ENCODE measurements around the gene CD300A.

The CD300A gene

DNA sequence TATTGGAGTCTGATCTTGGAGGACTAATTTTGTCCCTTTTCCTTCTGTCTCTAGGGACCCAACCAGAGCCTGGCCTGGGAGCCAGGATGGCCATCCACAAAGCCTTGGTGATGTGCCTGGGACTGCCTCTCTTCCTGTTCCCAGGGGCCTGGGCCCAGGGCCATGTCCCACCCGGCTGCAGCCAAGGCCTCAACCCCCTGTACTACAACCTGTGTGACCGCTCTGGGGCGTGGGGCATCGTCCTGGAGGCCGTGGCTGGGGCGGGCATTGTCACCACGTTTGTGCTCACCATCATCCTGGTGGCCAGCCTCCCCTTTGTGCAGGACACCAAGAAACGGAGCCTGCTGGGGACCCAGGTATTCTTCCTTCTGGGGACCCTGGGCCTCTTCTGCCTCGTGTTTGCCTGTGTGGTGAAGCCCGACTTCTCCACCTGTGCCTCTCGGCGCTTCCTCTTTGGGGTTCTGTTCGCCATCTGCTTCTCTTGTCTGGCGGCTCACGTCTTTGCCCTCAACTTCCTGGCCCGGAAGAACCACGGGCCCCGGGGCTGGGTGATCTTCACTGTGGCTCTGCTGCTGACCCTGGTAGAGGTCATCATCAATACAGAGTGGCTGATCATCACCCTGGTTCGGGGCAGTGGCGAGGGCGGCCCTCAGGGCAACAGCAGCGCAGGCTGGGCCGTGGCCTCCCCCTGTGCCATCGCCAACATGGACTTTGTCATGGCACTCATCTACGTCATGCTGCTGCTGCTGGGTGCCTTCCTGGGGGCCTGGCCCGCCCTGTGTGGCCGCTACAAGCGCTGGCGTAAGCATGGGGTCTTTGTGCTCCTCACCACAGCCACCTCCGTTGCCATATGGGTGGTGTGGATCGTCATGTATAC is 26.5 kb upstream of the CD300A start:
- in situ Hi-C loops (cut with MboI; ENCODE audit: low sequenced_read_pairs) = no loop called here

DNA sequence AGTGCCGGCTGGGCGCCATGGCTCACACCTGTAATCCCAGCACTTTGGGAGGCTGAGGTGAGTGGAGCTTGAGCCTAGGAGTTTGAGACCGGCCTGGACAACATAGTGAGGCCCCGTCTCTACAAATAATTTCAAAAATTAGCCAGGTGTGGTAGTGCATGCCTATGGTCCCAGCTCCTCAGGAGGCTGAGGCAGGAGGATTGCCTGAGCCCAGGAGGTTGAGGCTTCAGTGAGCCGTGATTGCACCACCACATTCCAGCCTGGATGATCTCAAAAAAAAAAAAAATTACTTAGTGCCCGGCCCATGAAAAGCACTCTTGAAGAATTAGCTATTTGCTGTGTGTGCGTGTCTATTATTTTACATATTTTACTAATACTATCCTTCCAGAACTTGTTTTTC is 24.9 kb upstream of the CD300A start:
- in situ Hi-C loops (cut with MboI; ENCODE audit: low sequenced_read_pairs) = no loop called here

DNA sequence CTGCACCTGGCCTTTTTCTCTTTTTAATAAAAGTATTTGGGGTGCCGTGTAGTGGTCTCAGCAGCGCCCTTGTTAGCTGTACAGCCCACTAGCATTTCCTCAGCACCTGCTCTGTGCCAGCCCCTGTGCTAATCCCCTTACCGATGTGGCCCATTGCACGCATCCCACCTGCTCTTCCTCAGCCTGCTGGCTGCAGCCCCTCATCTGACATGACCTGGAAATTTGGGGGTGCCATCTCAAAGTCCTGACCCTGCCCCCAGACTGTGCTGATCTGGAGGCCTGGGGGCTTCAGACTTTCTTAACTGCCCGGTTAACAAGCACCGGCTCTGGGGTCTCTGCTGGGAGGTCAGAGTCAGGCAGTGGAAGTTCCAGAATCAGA is 24.2 kb upstream of the CD300A start:
- in situ Hi-C loops (cut with MboI; ENCODE audit: low sequenced_read_pairs) = no loop called here

DNA sequence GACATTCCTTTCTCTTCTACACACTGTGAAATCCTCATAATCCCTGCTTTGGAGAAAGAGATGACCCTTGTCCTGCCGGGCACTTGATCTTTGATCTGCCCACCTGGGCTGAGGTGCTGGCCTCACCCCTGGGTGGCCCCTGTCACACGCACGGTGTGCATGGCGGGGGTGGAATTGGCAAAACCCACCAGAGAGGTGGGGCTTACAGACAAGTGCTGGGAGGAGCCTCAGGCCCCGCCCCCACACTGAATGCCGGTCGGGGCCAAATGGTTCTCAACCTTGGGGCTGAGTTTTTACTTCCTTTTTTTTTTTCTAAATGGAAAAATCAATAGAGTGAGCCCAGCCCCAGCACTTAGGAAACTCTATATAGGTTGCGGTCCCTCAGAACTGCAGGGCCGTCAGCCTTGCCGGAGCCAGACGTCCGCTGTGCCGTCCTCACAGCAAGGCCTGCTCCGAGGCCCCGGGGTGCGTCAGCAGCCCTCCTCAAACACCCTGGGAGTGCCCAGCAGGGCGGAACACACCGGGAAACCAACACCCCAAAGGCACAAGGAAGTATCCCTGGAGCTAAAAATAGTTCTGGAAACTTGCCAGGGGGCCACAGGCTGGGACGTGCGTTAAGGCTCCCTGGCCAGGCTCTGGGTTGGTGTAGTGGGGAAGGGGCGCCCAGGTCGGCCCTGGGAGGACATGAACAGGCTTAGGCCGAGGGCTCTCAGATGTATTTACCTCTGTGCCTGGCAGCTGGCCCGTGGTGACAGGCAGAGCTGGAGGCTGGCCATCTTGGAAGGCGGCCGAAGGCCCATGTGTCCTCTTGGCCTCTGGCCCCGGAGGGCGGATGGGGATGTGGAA is 23.5 kb upstream of the CD300A start:
- in situ Hi-C loops (cut with MboI; ENCODE audit: low sequenced_read_pairs) = no loop called here

DNA sequence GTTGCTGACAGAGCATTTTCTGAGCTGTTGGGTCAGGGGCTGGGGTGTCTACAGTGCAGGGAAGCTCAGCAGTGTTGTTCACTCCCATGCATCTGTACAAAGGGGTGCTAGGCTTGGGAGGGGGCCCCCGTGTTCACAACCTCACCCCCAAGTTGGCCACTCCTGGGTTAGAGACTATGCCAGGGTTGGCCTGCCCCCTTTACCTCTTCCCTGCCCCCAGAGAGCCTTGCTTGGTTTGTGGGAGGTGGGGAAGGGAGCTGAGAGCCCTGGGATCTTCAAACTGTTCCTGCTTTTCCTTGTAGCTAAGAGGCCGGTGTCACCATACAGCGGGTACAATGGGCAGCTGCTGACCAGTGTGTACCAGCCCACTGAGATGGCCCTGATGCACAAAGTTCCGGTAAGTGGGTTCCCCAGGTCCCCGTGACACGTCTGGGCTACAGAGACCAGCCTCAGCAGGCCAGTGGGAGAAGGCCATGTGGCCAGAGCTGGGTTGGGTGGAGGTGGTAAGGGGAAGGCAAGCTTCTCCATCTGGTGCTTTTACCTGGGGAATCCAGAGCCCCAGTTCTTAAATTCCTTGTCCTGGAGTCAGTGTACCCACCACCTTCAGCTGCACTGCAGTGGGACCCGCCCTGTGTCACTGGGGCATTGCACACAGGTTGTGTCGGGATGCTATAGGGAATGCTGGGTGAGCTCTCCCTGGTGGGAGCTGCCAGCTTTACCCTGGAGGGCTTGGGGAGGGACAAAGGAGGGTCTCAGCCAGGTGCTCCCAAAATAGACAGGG is 22.7 kb upstream of the CD300A start:
- in situ Hi-C loops (cut with MboI; ENCODE audit: low sequenced_read_pairs) = no loop called here

DNA sequence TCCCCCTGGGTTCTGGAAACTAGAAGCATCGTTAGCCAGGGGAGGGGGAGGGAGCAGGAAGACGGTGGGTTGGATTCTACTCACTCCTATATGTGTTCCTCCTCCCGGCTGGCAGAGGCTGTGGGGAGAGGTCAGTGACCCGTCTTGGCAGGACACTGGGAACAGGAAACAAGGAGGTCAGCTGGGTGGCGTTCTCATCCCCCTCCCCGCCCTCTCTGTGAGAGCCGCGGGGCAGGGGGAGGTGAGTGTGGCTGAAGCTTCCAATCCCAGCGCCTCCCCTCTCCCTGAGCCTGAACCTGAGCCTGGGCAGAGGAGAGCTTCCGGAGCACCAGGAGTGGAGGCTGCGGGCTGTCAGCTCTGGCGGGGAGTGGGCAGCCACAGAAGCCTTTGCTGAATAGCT is 22.0 kb upstream of the CD300A start:
- in situ Hi-C loops (cut with MboI; ENCODE audit: low sequenced_read_pairs) = no loop called here

DNA sequence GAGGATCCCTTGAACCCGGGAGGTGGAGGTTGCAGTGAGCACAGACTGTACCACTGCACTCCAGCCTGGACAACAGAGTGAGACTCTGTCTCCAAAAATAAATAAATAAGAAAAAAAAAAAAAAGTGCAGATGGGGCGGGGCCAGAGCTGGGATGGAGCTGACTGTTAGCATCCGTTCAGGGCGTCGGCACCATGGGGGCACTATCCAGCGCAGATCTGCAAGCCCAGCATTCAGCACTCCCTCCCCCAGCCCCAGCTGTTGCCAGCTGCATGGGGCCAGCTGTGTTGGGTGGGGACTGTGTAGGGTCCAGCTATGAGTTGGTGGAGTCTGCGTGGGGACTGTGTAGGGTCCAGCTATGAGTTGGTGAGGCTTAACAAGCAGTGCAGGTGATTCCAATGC is 21.3 kb upstream of the CD300A start:
- in situ Hi-C loops (cut with MboI; ENCODE audit: low sequenced_read_pairs) = no loop called here

DNA sequence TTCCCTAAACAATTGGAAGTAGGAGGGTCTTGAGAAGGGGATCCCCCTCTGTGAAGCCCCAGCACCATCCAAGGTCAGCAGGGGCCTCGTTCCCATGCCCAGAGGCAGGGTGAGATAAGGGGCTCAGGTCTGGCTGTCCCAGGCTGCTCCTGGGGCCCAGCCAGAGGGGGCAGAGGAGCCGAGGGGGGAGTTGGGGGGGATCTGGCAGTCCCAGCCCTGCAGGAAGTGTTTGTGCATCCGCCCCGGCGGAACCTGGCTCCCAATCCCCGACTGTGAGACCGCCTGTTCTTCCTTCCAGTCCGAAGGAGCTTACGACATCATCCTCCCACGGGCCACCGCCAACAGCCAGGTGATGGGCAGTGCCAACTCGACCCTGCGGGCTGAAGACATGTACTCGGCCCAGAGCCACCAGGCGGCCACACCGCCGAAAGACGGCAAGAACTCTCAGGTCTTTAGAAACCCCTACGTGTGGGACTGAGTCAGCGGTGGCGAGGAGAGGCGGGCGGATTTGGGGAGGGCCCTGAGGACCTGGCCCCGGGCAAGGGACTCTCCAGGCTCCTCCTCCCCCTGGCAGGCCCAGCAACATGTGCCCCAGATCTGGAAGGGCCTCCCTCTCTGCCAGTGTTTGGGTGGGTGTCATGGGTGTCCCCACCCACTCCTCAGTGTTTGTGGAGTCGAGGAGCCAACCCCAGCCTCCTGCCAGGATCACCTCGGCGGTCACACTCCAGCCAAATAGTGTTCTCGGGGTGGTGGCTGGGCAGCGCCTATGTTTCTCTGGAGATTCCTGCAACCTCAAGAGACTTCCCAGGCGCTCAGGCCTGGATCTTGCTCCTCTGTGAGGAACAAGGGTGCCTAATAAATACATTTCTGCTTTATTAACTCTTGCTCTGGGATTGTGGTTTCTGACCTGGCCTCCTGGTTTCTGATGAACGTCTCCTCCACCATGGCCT is 19.6 kb upstream of the CD300A start:
- in situ Hi-C loops (cut with MboI; ENCODE audit: low sequenced_read_pairs) = no loop called here

DNA sequence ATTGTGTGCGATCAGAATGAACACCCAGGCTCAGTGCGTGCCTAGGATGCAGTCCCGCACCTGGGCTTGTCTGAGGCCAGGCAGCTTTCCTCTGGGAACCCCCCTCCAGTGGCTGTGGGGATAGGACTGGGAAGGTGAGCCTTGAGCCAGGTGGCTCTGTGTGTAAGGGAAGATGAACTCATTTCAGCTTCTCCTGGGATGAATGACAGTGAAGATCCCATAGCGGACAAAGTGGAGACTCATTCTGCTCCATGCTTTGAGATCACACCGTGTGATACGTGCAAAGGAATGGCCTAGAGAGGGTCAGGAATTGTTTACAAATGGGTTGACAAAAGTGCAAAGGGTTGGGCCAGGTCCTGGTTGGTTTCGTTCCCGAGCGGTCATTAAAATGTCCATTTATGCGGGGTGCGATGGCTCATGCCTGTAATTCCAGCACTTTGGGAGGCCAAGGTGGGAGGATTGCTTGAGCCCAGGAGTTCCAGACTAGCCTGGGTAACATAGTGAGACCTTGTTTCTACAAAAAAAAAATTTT is 18.7 kb upstream of the CD300A start:
- in situ Hi-C loops (cut with MboI; ENCODE audit: low sequenced_read_pairs) = no loop called here

DNA sequence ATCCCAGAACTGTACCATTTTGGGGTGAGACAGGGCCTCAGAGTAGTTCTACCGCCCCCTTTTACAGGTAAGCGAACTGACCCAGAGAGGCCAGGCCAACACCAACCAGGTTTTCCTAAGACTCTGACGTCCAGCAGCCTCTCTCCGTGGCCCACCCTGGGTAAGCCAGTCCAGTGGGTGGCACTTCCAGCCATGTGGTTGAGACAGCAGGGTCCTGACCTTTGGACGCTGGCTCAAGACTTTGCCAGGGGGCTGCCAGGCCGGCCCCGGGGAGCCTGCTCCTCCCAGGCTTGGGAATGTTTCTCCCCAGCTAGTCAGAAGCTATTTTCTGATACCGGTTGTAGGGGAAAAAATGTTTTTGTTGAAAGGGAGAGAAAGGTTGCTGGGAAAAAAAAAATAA is 17.7 kb upstream of the CD300A start:
- in situ Hi-C loops (cut with MboI; ENCODE audit: low sequenced_read_pairs) = no loop called here

DNA sequence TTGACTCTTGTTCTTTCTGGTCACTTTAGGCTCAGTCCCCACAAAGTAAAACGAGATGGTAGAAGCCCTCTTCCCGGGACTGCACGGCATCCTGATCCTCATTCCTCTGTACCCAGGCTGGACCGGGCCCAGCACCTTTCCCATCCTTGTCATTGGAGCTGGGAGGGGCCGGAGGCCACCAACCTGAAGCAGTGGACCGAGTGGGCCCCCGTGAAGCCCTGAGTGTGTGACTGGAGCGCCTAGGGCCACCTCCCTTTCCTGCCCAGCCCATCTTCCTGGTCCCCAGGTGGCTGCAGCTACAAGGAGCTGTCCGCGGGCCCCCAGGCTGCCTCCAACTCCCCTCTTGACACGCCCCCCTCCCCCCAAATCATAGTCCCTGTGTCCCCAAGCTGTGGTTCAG is 17.1 kb upstream of the CD300A start:
- in situ Hi-C loops (cut with MboI; ENCODE audit: low sequenced_read_pairs) = no loop called here

DNA sequence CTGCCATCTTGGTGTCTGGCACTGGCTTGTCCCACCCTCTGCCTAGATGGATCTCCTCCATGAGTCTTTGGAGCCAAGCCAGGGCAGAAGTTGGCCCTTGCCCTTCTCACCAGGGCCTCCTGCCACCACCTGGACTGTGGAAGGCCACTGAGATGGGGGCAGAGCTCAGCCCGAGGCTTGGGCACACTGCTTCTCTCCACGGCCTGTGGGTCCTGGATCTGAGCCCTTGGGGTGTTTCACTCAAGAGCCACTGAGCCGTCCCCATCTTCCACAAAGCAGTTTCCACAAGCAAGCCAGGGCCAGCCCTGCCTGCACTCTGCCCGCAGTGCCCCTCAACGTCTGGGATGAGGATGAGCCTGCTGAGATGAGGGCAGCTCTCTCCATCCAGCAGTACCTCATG is 16.7 kb upstream of the CD300A start:
- in situ Hi-C loops (cut with MboI; ENCODE audit: low sequenced_read_pairs) = no loop called here

DNA sequence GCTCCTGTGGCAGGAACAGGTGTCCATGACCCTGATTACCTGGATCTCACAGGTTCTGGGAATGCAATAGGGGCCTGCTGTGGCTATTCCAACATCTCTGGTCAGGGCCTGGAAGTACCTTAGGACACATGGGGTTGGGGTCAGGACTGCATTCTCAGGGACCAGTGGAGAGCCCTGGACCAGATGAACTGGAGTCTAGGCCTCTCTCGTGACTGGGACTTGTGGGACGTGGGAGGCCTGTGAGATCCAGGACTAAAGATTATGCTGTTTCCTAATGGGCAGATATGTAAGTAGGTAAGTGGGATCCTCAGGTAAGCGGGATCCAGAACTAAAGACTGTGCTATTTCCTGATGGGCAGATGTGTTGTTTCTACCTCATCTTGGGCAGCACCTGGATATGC is 16.2 kb upstream of the CD300A start:
- in situ Hi-C loops (cut with MboI; ENCODE audit: low sequenced_read_pairs) = no loop called here

DNA sequence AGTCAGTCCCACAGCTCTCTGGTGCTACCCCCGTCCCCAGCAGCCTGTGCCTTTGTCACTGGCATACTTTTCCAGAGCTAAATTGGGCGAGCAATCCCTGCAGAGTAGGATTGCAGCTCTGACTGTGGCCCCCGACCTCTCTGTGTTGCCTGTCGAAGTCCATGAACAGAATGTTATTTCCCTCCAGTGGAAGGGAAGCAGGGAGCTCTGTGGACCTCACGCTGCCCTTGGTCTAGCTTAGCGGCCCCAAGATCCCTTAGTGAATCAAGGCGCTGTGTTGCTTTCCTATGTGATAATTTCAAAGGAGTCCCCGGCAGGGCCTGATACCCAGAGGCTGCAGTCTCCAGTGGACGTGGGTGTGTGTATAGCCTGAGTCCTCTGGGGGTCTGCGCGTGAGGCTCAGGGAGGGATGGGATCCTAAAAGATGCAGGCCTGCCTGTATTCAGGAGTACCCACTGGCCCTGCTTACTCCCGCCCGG is 15.5 kb upstream of the CD300A start:
- in situ Hi-C loops (cut with MboI; ENCODE audit: low sequenced_read_pairs) = no loop called here

DNA sequence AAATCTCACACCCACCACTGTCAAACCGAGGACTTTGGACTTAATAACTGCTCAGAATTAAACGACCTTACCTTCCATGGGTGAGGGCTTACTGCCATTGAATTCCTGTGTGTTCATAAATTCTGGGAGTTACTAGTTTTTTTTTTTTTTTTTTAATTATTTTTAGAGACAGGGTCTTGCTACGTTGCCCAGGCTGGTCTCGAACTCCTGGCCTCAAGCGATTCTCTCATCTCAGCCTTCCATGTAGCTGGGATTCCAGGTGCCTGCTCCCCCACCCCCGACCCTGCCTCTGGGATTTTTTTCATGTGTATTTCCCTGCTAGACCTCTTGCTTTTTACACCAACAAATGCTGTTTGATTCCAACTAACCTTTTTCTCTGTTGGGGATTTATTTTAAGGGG is 14.9 kb upstream of the CD300A start:
- in situ Hi-C loops (cut with MboI; ENCODE audit: low sequenced_read_pairs) = no loop called here

DNA sequence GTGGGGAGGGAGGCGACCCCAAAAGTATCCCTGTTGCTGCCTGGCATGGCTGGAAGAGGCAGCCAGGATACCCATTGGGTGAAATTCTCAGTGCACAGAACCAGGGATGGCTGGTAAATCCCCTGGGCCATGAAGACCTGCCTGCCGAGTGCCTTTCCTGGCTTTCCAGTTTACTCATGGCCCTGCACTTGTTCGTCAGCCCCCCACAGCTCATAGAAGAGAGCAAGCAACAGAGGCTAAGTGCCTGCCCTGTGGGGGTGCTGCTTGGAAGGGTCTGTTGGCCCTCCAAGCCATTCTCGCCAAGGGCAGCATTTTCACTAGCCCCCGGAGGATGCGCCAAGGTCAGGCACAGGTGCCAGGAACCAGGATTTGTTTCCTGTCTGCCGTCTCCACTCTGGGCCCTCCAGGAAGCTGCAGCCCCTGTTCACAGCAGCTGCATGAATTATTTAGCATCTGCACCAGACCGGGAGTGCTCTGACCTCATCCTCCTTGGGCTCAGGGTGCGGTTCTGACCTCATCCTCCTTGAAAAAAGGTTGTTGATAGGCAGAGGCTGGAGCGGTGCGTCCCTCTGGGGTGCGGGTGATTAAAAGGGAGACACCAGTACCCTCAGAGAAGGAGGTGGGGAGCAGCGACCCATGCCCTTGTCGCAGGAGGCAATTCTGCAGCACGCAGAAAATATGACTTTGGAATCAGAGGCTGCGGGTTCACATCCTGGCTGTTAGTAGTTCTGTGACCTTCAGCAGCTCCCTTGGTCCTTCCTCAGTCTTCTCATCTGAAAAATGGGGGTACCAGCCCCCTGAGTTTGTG is 14.2 kb upstream of the CD300A start:
- in situ Hi-C loops (cut with MboI; ENCODE audit: low sequenced_read_pairs) = no loop called here

DNA sequence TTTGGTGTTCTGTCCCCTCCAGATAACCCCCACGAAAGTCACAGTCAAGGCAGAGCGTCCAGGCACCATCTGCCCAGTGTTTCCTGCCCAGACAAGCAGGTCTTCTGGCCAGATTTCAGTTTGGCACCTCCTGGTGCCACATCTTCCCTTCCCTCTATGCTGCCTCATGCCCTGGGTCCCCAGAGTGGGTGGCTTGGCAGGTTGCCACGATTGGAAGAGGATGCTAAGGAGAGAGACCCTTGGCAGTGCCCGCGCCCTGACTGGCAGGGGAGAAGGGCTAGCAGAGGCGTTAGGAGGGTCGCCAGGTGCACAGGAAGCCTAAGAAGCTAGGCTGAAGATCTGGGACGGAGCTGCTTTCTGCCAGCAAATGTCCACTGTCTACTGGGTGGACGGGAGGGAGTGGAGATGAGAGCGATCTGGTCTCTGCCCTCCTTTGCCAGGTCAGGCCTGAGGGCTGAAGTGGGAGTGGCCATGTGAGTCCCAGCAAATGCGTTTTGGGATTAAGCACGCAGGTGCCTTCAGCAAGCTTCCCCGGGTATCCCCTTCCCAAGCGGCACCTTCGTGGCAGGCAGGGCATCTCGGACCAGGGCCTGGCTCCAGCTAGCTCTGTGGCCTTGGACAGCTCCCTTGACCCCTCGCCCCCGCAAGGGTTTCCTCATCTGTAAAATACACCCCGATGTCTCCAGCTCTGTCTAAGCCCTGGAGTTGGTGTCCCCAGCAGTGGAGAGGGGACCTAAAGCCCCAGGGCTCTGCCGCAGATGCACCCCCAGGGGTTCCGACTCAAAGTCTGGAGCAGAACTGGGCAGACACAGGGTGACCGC is 13.4 kb upstream of the CD300A start:
- in situ Hi-C loops (cut with MboI; ENCODE audit: low sequenced_read_pairs) = no loop called here

DNA sequence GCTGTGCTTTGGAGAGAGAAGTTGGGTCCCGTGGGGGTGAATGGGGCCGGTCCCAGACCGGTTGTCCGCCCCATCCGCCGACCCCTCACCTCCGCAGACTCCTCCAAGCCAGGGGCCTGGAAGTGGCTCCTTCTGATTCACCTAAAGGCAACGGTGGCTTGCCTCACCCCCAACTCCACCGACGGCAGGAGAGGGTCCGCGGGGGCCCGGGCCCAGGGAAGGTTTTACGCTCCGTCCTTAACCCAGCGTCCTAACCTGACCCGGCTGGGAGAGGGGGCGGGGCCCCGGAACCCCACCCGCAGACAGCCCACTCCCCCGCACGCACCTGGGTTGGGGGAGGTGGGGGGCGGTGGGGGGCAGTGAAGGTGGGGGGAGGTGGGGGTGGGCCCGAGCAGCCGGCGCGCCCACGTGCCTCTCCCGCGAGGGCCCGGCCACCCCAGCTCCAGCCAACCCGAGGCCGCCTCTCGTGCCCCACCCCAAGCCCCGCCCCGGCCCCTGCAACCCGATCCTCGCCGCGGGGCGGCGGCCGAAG is 12.7 kb upstream of the CD300A start:
- in situ Hi-C loops (cut with MboI; ENCODE audit: low sequenced_read_pairs) = no loop called here
